GM21528 (cell line): ENCODE data around the gene CYFIP1.

ENCODE experiments used
- ATAC-seq: cut with Tn5 transposase; IDR thresholded peaks from one replicate; pipeline ENCODE4 v1.9.1; 2021; ENCODE audit warnings: mild to moderate bottlenecking, moderate library complexity; ENCODE audit not compliant: unreplicated experiment, low FRiP score

Gene CYFIP1

GRCh38 chr15:22925875-22926274 lies 54.3 kb downstream of the CYFIP1 start:
- no peak for ATAC-seq

- ATAC-seq, result no peak
These were observed 58.2 kb downstream of the CYFIP1 start for GRCh38 chr15:22922003-22922402.

GRCh38 chr15:22919171-22919570 lies 61.0 kb downstream of the CYFIP1 start:
- ATAC-seq, result no peak

GRCh38 chr15:22918596-22919140 lies 61.5 kb downstream of the CYFIP1 start:
- no peak for ATAC-seq

- no peak for ATAC-seq
These were observed 62.1 kb downstream of the CYFIP1 start for GRCh38 chr15:22918056-22918455.

GRCh38 chr15:22917556-22917955 lies 62.6 kb downstream of the CYFIP1 start:
- no peak for ATAC-seq

GRCh38 chr15:22916606-22917350 lies 63.4 kb downstream of the CYFIP1 start:
- no peak for ATAC-seq

- ATAC-seq, result no peak
These were observed 64.2 kb downstream of the CYFIP1 start for GRCh38 chr15:22915866-22916515.

- ATAC-seq, result no peak
These were observed 66.4 kb downstream of the CYFIP1 start for GRCh38 chr15:22913646-22914380.

GRCh38 chr15:22912256-22912655 lies 67.9 kb downstream of the CYFIP1 start:
- ATAC-seq, result no peak

GRCh38 chr15:22911306-22911705 lies 68.9 kb downstream of the CYFIP1 start:
- no peak for ATAC-seq

- no peak for ATAC-seq
These were observed 71.3 kb downstream of the CYFIP1 start for GRCh38 chr15:22908830-22909229.

- no peak for ATAC-seq
These were observed 72.8 kb downstream of the CYFIP1 start for GRCh38 chr15:22907161-22907950.

- no peak for ATAC-seq
These were observed 75.4 kb downstream of the CYFIP1 start for GRCh38 chr15:22904736-22905135.

GRCh38 chr15:22903961-22904534 lies 76.1 kb downstream of the CYFIP1 start:
- no peak for ATAC-seq

GRCh38 chr15:22903427-22903826 lies 76.7 kb downstream of the CYFIP1 start:
- ATAC-seq, result no peak

GRCh38 chr15:22902981-22903380 lies 77.2 kb downstream of the CYFIP1 start:
- no peak for ATAC-seq

- no peak for ATAC-seq
These were observed 77.6 kb downstream of the CYFIP1 start for GRCh38 chr15:22902578-22902977.

GRCh38 chr15:22902046-22902445 lies 78.1 kb downstream of the CYFIP1 start:
- ATAC-seq, result no peak
